ENCODE measurements around the gene AEBP2. TPM values are rescaled to one million over a fixed set of nuclear protein-coding genes. Genes with fewer than 3 reads are reported as not detected.

Gene AEBP2
- total RNA-seq, 4 donors from 2014 or later: 47.7 to 89.5 (median 56.7) TPM

DNA sequence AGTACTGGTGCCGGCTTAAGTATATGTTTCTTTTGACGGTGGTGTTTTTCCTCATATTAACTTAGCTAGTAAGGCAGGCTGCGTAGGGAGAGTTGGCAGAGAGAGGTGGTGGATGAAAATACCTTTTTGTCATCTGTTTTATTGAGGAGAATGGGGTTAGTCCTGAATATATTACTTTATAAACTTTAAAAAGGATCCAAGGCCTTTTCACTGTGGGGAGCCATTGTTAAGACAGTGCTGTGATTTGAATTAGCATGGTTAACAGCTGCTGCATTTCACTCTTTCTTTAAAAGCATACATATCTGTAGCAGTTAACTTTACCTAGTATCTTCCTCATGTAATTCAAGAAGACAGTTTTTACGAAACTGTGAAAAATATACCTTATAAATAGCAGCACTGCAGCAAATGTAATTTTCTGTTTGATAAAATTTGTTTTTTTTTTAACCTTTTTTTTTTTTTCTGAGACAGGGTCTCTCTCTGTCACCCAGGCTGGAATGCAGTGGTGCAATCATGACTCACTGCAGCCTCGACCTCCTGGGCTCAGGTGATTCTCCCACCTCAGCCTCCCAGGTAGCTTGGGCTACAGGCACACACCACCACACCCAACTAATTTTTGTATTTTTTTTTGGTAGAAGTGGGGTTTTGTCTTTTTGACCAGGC lies 57.1 kb downstream of the AEBP2 start:
- no peaks in the 10 kb centered on the region for H3K27me3 ChIP-seq
- H3K27ac ChIP-seq: no peak overlapping the region
- H3K36me3 ChIP-seq: peaks cover 37% of the 10 kb centered on the region
- H3K4me1 ChIP-seq: no peaks in the 10 kb centered on the region
- 85% methylated on average over 5 of the region's 5 CpGs for WGBS
- H3K4me3 ChIP-seq: no peak overlapping the region
- no peak for DNase-seq (ENCODE audit: low spot score in 2 of 2)
- no peaks in the 10 kb centered on the region for H3K9me3 ChIP-seq
- TF ChIP-seq EP300 (IDR thresholded peaks at IDR 0.05) (no peak), POLR2AphosphoS5 (IDR thresholded peaks at IDR 0.05) (no peak), POLR2A (IDR thresholded peaks at IDR 0.05) (no peak)
- TF ChIP-seq, protein P1, sequence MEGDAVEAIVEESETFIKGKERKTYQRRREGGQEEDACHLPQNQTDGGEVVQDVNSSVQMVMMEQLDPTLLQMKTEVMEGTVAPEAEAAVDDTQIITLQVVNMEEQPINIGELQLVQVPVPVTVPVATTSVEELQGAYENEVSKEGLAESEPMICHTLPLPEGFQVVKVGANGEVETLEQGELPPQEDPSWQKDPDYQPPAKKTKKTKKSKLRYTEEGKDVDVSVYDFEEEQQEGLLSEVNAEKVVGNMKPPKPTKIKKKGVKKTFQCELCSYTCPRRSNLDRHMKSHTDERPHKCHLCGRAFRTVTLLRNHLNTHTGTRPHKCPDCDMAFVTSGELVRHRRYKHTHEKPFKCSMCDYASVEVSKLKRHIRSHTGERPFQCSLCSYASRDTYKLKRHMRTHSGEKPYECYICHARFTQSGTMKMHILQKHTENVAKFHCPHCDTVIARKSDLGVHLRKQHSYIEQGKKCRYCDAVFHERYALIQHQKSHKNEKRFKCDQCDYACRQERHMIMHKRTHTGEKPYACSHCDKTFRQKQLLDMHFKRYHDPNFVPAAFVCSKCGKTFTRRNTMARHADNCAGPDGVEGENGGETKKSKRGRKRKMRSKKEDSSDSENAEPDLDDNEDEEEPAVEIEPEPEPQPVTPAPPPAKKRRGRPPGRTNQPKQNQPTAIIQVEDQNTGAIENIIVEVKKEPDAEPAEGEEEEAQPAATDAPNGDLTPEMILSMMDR (IDR thresholded peaks at IDR 0.05): no peak

DNA sequence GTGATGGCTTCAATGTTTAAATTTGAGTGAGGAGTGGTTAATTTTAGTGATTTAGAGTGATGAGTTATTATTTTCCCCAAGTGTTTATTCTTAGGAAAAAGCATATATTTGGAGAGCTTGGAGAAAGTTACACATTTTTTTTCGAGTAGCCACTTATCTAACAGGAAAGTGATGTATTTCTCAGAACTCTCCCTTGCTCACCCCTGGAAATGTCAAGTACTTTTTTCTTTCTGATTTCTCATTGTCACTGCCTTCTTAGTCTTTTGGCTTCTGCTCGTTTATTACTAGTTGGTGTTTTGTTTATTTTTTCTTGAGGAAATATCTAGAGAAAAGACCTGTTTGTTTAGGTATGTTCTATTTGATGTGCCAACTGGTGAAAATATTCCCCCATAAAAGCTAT lies 58.8 kb downstream of the AEBP2 start:
- 52% methylated on average over 2 of the region's 2 CpGs for WGBS
- peaks cover 44% of the 10 kb centered on the region for H3K36me3 ChIP-seq
- no peak overlapping the region for H3K27ac ChIP-seq
- no peak overlapping the region for H3K4me3 ChIP-seq
- TF ChIP-seq POLR2A (IDR thresholded peaks at IDR 0.05): no peak
- TF ChIP-seq EP300 (IDR thresholded peaks at IDR 0.05): no peak
- TF ChIP-seq, protein P1 (IDR thresholded peaks at IDR 0.05): no peak
- TF ChIP-seq POLR2AphosphoS5 (IDR thresholded peaks at IDR 0.05): no peak
- DNase-seq (ENCODE audit: low spot score in 2 of 2): no peak
- H3K27me3 ChIP-seq: no peaks in the 10 kb centered on the region
- H3K9me3 ChIP-seq: no peaks in the 10 kb centered on the region
- no peaks in the 10 kb centered on the region for H3K4me1 ChIP-seq

DNA sequence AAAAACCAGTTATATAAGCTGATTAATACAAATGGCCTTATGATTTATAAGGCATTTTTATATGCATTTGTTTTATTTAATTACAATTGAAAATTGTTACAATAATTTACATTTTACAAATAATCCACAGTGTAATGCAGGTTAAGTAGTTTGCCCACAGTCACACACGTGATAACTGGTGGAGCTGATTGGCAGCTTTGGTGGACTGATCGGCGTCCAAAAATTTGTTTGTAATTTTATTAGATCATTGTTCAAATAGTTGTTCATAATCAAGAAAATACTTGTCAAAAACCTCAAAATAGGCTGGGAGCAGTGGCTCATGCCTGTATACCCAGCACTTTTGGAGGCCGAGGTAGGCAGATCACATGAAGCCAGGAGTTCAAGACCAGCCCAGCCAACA lies 59.7 kb downstream of the AEBP2 start:
- Histone ChIP-seq H3K9me3 (no peaks in the 10 kb centered on the region), H3K4me1 (no peaks in the 10 kb centered on the region), H3K27ac (no peak overlapping the region), H3K36me3 (peaks cover 50% of the 10 kb centered on the region), H3K4me3 (no peak overlapping the region), H3K27me3 (no peaks in the 10 kb centered on the region)
- WGBS: 67% methylated on average over 4 of the region's 4 CpGs
- no peak for DNase-seq (ENCODE audit: low spot score in 2 of 2)
- TF ChIP-seq EP300 (IDR thresholded peaks at IDR 0.05) (no peak), POLR2A (IDR thresholded peaks at IDR 0.05) (no peak), POLR2AphosphoS5 (IDR thresholded peaks at IDR 0.05) (no peak)
- TF ChIP-seq, protein P1 (IDR thresholded peaks at IDR 0.05): no peak

DNA sequence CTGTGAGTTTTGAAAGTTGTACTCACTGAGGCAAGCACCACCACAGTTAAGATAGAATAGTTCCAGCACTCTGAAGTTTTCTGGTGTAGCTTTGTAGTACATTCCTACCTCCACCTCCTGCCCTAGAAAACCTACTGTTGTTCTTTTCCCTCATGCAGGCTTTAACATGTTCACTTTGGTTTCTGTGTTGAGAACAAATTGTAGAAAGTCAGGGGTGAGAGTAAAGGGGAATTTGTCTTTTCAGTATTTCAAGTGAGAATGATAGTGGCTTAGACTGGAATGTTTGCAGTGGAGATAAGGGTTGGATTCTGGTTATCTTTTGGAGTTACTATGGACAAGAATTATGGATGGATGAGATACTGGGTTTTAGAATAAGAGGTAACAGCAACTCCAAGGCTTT lies 67.2 kb downstream of the AEBP2 start:
- H3K36me3 ChIP-seq: peaks cover 17% of the 10 kb centered on the region
- H3K27ac ChIP-seq: no peak overlapping the region
- TF ChIP-seq POLR2A (IDR thresholded peaks at IDR 0.05) (no peak), POLR2AphosphoS5 (IDR thresholded peaks at IDR 0.05) (no peak), EP300 (IDR thresholded peaks at IDR 0.05) (no peak)
- TF ChIP-seq, protein P1 (IDR thresholded peaks at IDR 0.05): no peak
- no peaks in the 10 kb centered on the region for H3K27me3 ChIP-seq
- H3K9me3 ChIP-seq: no peaks in the 10 kb centered on the region
- no peak overlapping the region for H3K4me3 ChIP-seq
- no peak for DNase-seq (ENCODE audit: low spot score in 2 of 2)
- H3K4me1 ChIP-seq: peaks cover 22% of the 10 kb centered on the region

DNA sequence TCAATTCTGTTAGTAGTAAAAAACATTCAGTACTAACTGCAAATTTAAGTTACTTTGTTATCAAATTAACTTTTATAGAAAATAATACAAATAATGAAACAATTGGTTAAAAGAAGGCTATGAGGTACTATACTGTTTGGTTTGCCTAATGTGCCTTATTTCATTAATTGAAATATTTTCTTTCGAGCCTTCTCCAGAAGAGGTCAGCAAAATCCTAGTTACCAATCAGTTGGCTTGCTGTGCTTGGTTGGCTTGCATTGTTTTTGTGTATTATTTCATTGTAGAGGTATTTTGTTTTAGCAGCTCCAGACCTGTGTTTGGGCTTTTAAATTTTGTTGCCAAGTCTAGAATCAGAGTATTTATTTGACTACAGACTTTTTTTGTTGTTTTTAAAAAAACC lies 68.5 kb downstream of the AEBP2 start:
- H3K9me3 ChIP-seq: no peaks in the 10 kb centered on the region
- H3K4me3 ChIP-seq: no peak overlapping the region
- 29% methylated on average over 1 of the region's 1 CpG for WGBS
- H3K36me3 ChIP-seq: peaks cover 17% of the 10 kb centered on the region
- no peaks in the 10 kb centered on the region for H3K27me3 ChIP-seq
- H3K27ac ChIP-seq: no peak overlapping the region
- peaks cover 22% of the 10 kb centered on the region for H3K4me1 ChIP-seq
- TF ChIP-seq EP300 (IDR thresholded peaks at IDR 0.05) (no peak), POLR2A (IDR thresholded peaks at IDR 0.05) (no peak), POLR2AphosphoS5 (IDR thresholded peaks at IDR 0.05) (no peak)
- TF ChIP-seq, protein P1 (IDR thresholded peaks at IDR 0.05): no peak
- no peak for DNase-seq (ENCODE audit: low spot score in 2 of 2)

All from suprapubic skin (tissue), 4 donors.